Neural progenitor cell (in vitro differentiated cells): ENCODE results near the gene RBMS1. TPM values are rescaled to one million over a fixed set of nuclear protein-coding genes. Genes with fewer than 3 reads are reported as not detected.

ENCODE experiments used
- DNase-seq: peaks from one replicate; pipeline ENCODE4 v3.0.0-alpha.2; 2016; ENCODE audit warnings: low spot score
- H2AFZ ChIP-seq: fragments of 200-600 bp; sonication (generic); replicated peaks from 2 replicates; pipeline ENCODE4 v1.6.1; 2016; ENCODE audit warnings: antibody characterized with exemption
- H3F3A ChIP-seq: fragments of 200-600 bp; sonication (generic); 2 replicates; pipeline ENCODE4 v1.6.1; 2016; ENCODE audit warnings: antibody characterized with exemption, low read depth
- H3K27ac ChIP-seq: fragments of 200-600 bp; sonication (generic); 2 replicates; pipeline ENCODE4 v1.5.1; 2016; ENCODE audit warnings: mild to moderate bottlenecking
- H3K27me3 ChIP-seq: fragments of 200-600 bp; sonication (generic); 2 replicates; pipeline ENCODE4 v1.6.1; 2016; ENCODE audit warnings: mild to moderate bottlenecking, moderate library complexity
- H3K36me3 ChIP-seq: fragments of 200-600 bp; sonication (generic); 2 replicates; pipeline ENCODE4 v1.5.1; 2016
- H3K4me1 ChIP-seq: fragments of 200-600 bp; sonication (generic); 2 replicates; pipeline ENCODE4 v1.6.1; 2016; ENCODE audit warnings: mixed run types
- H3K4me2 ChIP-seq: fragments of 200-600 bp; sonication (generic); 2 replicates; pipeline ENCODE4 v1.6.1; 2016
- H3K4me3 ChIP-seq: fragments of 200-600 bp; sonication (generic); 2 replicates; pipeline ENCODE4 v1.5.1; 2016
- H3K79me2 ChIP-seq: fragments of 200-600 bp; sonication (generic); 2 replicates; pipeline ENCODE4 v1.6.1; 2016; ENCODE audit warnings: low read depth
- H3K9ac ChIP-seq: fragments of 200-600 bp; sonication (generic); 2 replicates; pipeline ENCODE4 v1.6.1; 2016
- H3K9me3 ChIP-seq: fragments of 200-600 bp; sonication (generic); 2 replicates; pipeline ENCODE4 v1.5.1; 2016; ENCODE audit warnings: low read depth
- H4K20me1 ChIP-seq: fragments of 200-600 bp; sonication (generic); 2 replicates; pipeline ENCODE4 v1.6.1; 2016; ENCODE audit warnings: low read depth
- H3K27ac Mint-ChIP-seq: 3 replicates; pipeline ENCODE4 v1.8.0; 2021; ENCODE audit warnings: mixed read lengths
- H3K27me3 Mint-ChIP-seq: 2 replicates; pipeline ENCODE4 v1.8.0; 2022; ENCODE audit warnings: low read depth, mild to moderate bottlenecking, inconsistent platforms, moderate library complexity, mixed read lengths; ENCODE audit not compliant: insufficient read depth
- H3K36me3 Mint-ChIP-seq: 3 replicates; pipeline ENCODE4 v1.8.0; 2021; ENCODE audit warnings: mixed read lengths
- H3K4me1 Mint-ChIP-seq: 3 replicates; pipeline ENCODE4 v1.8.0; 2021; ENCODE audit warnings: mixed read lengths
- H3K4me3 Mint-ChIP-seq: 3 replicates; pipeline ENCODE4 v1.8.0; 2021; ENCODE audit warnings: mild to moderate bottlenecking, moderate library complexity, mixed read lengths
- H3K9me3 Mint-ChIP-seq: 3 replicates; pipeline ENCODE4 v1.8.0; 2020; ENCODE audit warnings: mixed read lengths
- EZH2 ChIP-seq: fragments of 200-600 bp; sonication (generic); IDR thresholded peaks from 2 replicates; pipeline ENCODE4 v1.6.1; 2017; ENCODE audit warnings: antibody characterized with exemption, mild to moderate bottlenecking, moderate library complexity
- EZH2phosphoT487 ChIP-seq: fragments of 200-600 bp; sonication (generic); IDR thresholded peaks from 2 replicates; pipeline ENCODE4 v1.6.1; 2017; ENCODE audit warnings: antibody characterized with exemption
- total RNA-seq: library from RNA; depleted of rRNA; stranded (reverse); fragments of >200 nt; gene quantifications from 2 replicates; pipeline ENCODE4 v1.2.3, GENCODE V29; 2015; ENCODE audit warnings: low replicate concordance
- TF ChIP-seq, protein P1 (sequence below): fragments of 200-600 bp; sonication (generic); IDR thresholded peaks from 2 replicates; pipeline ENCODE4 v1.5.1; 2017; ENCODE audit warnings: antibody characterized with exemption, mild to moderate bottlenecking

The RBMS1 gene
- total RNA-seq, 1 donor from 2014 or later, result 101 TPM

DNA sequence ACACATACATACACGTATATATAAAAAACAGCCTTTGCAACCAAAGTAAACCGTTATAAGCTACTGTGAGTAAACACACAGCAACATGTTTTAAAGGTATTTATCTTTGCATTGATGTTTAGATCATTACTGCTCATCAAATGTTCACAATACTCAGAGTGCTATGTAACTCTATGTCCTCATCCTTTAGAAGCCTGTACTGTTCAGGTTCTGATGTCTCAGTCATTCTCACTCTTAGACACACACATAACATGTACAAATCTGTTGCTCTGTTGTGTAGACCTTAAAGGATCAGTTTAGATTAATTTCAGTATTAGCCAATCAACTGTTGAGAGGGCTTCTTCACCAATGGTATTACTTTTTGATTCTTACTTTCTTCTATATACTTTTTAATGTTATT, 153.9 kb downstream of the RBMS1 start:
- peaks cover 69% of the 10 kb centered on the region for H4K20me1 ChIP-seq
- no peak overlapping the region for H3K27ac ChIP-seq
- no peak overlapping the region for H2AFZ ChIP-seq
- H3K36me3 Mint-ChIP-seq, result no peaks in the 10 kb centered on the region
- no peak overlapping the region for H3K9ac ChIP-seq
- no peaks in the 10 kb centered on the region for H3F3A ChIP-seq
- H3K4me2 ChIP-seq, result no peak overlapping the region
- H3K4me3 ChIP-seq, result no peak overlapping the region
- peaks cover 12% of the 10 kb centered on the region for H3K4me1 ChIP-seq
- no peaks in the 10 kb centered on the region for H3K9me3 Mint-ChIP-seq
- H3K79me2 ChIP-seq, result peaks cover 92% of the 10 kb centered on the region
- no peaks in the 10 kb centered on the region for H3K36me3 ChIP-seq
- no peaks in the 10 kb centered on the region for H3K9me3 ChIP-seq
- TF ChIP-seq EZH2, result no peak
- TF ChIP-seq, protein P1, sequence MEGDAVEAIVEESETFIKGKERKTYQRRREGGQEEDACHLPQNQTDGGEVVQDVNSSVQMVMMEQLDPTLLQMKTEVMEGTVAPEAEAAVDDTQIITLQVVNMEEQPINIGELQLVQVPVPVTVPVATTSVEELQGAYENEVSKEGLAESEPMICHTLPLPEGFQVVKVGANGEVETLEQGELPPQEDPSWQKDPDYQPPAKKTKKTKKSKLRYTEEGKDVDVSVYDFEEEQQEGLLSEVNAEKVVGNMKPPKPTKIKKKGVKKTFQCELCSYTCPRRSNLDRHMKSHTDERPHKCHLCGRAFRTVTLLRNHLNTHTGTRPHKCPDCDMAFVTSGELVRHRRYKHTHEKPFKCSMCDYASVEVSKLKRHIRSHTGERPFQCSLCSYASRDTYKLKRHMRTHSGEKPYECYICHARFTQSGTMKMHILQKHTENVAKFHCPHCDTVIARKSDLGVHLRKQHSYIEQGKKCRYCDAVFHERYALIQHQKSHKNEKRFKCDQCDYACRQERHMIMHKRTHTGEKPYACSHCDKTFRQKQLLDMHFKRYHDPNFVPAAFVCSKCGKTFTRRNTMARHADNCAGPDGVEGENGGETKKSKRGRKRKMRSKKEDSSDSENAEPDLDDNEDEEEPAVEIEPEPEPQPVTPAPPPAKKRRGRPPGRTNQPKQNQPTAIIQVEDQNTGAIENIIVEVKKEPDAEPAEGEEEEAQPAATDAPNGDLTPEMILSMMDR, result no peak
- no peak for TF ChIP-seq EZH2phosphoT487
- H3K27ac Mint-ChIP-seq, result no peak overlapping the region
- no peaks in the 10 kb centered on the region for H3K27me3 ChIP-seq
- peaks cover 23% of the 10 kb centered on the region for H3K4me1 Mint-ChIP-seq
- no peak overlapping the region for H3K4me3 Mint-ChIP-seq
- DNase-seq, result no peak
- H3K27me3 Mint-ChIP-seq, result no peaks in the 10 kb centered on the region

DNA sequence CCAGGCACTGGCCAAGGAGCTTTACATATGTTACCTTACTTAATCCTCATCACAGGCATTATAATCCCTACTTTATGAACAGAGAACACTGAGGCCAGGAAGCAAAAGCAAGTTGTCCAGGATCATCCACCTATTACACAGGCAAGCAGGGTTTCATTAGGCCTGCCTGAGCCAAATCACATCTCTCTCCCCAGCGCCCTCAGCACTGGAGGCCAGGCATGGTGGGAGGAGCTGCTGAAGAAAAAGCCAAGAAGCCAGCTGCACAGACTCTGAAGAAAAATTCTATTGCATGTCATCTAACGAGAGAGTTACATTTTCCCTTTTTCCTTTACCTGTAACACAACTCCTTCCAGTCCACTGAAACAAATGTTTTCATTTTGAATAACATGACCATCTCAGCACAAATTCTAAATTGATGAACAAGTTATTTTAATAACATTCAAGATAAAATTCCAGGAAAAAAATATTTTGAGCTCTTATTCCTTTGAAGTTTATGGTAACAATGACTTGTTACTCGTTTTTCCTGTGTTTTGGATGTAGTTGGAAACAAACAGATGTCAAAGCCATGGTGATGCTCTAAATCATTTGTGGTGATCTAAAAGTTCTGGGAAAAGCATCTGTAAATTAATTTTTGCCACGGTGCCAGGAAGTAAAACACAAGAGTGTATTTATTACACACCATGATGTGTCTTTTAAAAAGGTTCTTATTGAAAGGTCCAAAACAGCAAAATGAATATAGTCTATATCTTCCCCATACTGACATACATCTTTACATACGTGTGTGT, 154.5 kb downstream of the RBMS1 start:
- Histone ChIP-seq H3K27ac (no peak overlapping the region), H3K79me2 (peaks cover 92% of the 10 kb centered on the region), H2AFZ (no peak overlapping the region), H4K20me1 (peaks cover 67% of the 10 kb centered on the region), H3K36me3 (no peaks in the 10 kb centered on the region), H3K4me2 (peak overlapping the region; percentile 1), H3K9ac (no peak overlapping the region), H3K4me3 (no peak overlapping the region), H3K4me1 (peaks cover 12% of the 10 kb centered on the region), H3K9me3 (no peaks in the 10 kb centered on the region), H3K27me3 (no peaks in the 10 kb centered on the region), H3F3A (no peaks in the 10 kb centered on the region)
- no peak for TF ChIP-seq EZH2
- Mint-ChIP-seq H3K9me3 (no peaks in the 10 kb centered on the region), H3K4me3 (no peak overlapping the region), H3K27me3 (no peaks in the 10 kb centered on the region), H3K27ac (no peak overlapping the region), H3K36me3 (no peaks in the 10 kb centered on the region), H3K4me1 (peaks cover 23% of the 10 kb centered on the region)
- DNase-seq, result peak; percentile 45

DNA sequence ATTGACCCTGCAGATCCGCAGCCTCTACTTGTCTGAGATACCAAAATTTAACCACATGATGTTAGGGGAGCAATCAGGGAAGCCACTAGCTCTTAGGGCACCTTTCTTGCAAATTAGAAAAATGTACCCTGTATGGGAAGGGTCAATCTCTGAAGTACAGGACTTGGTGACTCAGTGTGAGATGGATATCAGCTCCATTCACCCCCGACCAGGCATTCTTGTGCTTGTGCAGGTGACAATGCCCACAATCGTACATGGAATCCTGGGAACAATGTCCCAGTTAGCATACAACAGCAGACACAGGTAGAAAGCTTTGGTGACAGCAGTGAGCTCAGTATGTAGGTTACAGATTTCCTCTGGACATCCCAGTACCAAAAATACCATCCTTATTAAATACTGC, 155.9 kb downstream of the RBMS1 start:
- peaks cover 17% of the 10 kb centered on the region for H3K4me1 Mint-ChIP-seq
- Histone ChIP-seq H3K79me2 (peaks cover 91% of the 10 kb centered on the region), H2AFZ (no peak overlapping the region), H3K9ac (no peak overlapping the region), H3K9me3 (no peaks in the 10 kb centered on the region), H3F3A (no peaks in the 10 kb centered on the region), H3K27ac (no peak overlapping the region), H3K4me1 (peaks cover 15% of the 10 kb centered on the region), H3K36me3 (no peaks in the 10 kb centered on the region), H4K20me1 (peaks cover 69% of the 10 kb centered on the region), H3K4me2 (no peak overlapping the region), H3K27me3 (no peaks in the 10 kb centered on the region), H3K4me3 (no peak overlapping the region)
- H3K4me3 Mint-ChIP-seq, result no peak overlapping the region
- H3K36me3 Mint-ChIP-seq, result no peaks in the 10 kb centered on the region
- H3K9me3 Mint-ChIP-seq, result no peaks in the 10 kb centered on the region
- no peak for TF ChIP-seq EZH2
- TF ChIP-seq, protein P1, result no peak
- TF ChIP-seq EZH2phosphoT487, result no peak
- no peak for DNase-seq
- no peak overlapping the region for H3K27ac Mint-ChIP-seq
- no peaks in the 10 kb centered on the region for H3K27me3 Mint-ChIP-seq

DNA sequence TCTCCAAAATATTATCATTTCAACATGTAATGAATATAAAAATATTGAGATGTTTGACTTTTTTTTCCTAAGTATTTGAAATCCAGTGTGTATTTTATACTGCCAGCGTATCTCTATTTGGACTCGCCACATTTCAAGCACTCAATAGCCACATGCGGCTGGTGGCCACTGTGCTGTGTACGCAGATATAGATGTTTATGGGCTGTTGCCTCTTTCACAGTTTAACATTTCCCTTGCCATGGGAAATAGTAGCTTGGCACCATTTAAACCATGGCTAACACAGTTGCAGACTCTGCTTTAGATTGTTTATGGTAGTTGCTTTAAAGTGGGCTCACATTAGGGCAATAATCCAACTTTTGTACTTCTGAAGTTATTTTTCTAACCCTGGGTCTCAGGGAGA, 157.0 kb downstream of the RBMS1 start:
- H3K4me1 ChIP-seq, result peaks cover 26% of the 10 kb centered on the region
- no peak overlapping the region for H3K27ac Mint-ChIP-seq
- H3K27me3 Mint-ChIP-seq, result no peaks in the 10 kb centered on the region
- H3K9me3 ChIP-seq, result no peaks in the 10 kb centered on the region
- H3K4me1 Mint-ChIP-seq, result peaks cover 19% of the 10 kb centered on the region
- no peak overlapping the region for H3K9ac ChIP-seq
- H3K27me3 ChIP-seq, result no peaks in the 10 kb centered on the region
- TF ChIP-seq, protein P1, result no peak
- no peak for TF ChIP-seq EZH2phosphoT487
- H3K4me3 Mint-ChIP-seq, result no peak overlapping the region
- DNase-seq, result no peak
- no peak overlapping the region for H3K4me3 ChIP-seq
- H3F3A ChIP-seq, result no peaks in the 10 kb centered on the region
- H3K9me3 Mint-ChIP-seq, result no peaks in the 10 kb centered on the region
- H3K27ac ChIP-seq, result no peak overlapping the region
- H3K36me3 Mint-ChIP-seq, result no peaks in the 10 kb centered on the region
- no peaks in the 10 kb centered on the region for H3K36me3 ChIP-seq
- no peak overlapping the region for H2AFZ ChIP-seq
- peaks cover 75% of the 10 kb centered on the region for H4K20me1 ChIP-seq
- peaks cover 93% of the 10 kb centered on the region for H3K79me2 ChIP-seq
- H3K4me2 ChIP-seq, result no peak overlapping the region
